DOHH2 (cell line): ENCODE measurements around the gene AWAT2.

Experiments
- H3F3A ChIP-seq: fragments of 200-600 bp; sonication (generic), shearing (Covaris generic); 2 replicates; pipeline ENCODE4 v1.6.0; 2016; ENCODE audit warnings: antibody characterized with exemption, mild to moderate bottlenecking; ENCODE audit not compliant: control insufficient read depth, insufficient read depth
- H3K27ac ChIP-seq: fragments of 200-600 bp; sonication (generic); 2 replicates; pipeline ENCODE4 v1.5.1; 2014; ENCODE audit warnings: low read depth, mild to moderate bottlenecking, low read length, moderate library complexity
- H3K27me3 ChIP-seq: fragments of 200-600 bp; sonication (generic); 2 replicates; pipeline ENCODE4 v1.6.1; 2014; ENCODE audit warnings: mild to moderate bottlenecking, low read length, mixed read lengths; ENCODE audit not compliant: control insufficient read depth
- H3K36me3 ChIP-seq: fragments of 200-600 bp; sonication (generic); 2 replicates; pipeline ENCODE4 v1.6.1; 2014; ENCODE audit warnings: mild to moderate bottlenecking, low read length, moderate library complexity, mixed read lengths; ENCODE audit not compliant: control insufficient read depth
- H3K4me1 ChIP-seq: fragments of 200-600 bp; sonication (generic); 2 replicates; pipeline ENCODE4 v1.6.1; 2014; ENCODE audit warnings: mild to moderate bottlenecking, low read length, mixed read lengths; ENCODE audit not compliant: control insufficient read depth
- H3K4me2 ChIP-seq: fragments of 200-600 bp; sonication (generic); 2 replicates; pipeline ENCODE4 v1.6.0; 2014; ENCODE audit warnings: mild to moderate bottlenecking, low read length, moderate library complexity
- H3K4me3 ChIP-seq: fragments of 200-600 bp; sonication (generic); 2 replicates; pipeline ENCODE4 v1.5.1; 2014; ENCODE audit warnings: mild to moderate bottlenecking, low read length, mixed read lengths
- H3K79me2 ChIP-seq: fragments of 200-600 bp; sonication (generic); 2 replicates; pipeline ENCODE4 v1.6.1; 2014; ENCODE audit warnings: mild to moderate bottlenecking, low read length, mixed read lengths; ENCODE audit not compliant: control insufficient read depth
- H3K9me2 ChIP-seq: fragments of 200-600 bp; sonication (generic); replicated peaks from 2 replicates; pipeline ENCODE4 v1.6.1; 2014; ENCODE audit warnings: mild to moderate bottlenecking, low read length, mixed read lengths; ENCODE audit not compliant: control insufficient read depth
- H3K9me3 ChIP-seq: fragments of 200-600 bp; sonication (generic); 2 replicates; pipeline ENCODE4 v1.6.1; 2014; ENCODE audit warnings: antibody characterized with exemption, low read length, mixed read lengths; ENCODE audit not compliant: control insufficient read depth, insufficient read depth
- H4K20me1 ChIP-seq: fragments of 200-600 bp; sonication (generic); 2 replicates; pipeline ENCODE4 v1.6.0; 2014; ENCODE audit warnings: low read depth, mild to moderate bottlenecking, antibody characterized with exemption, low read length, moderate library complexity; ENCODE audit not compliant: control insufficient read depth, insufficient read depth
- CTCF ChIP-seq: fragments of 200-600 bp; sonication (generic); IDR thresholded peaks from one replicate; pipeline ENCODE4 v1.5.1; 2014; ENCODE audit warnings: antibody characterized with exemption, mild to moderate bottlenecking, low read depth, low read length; ENCODE audit not compliant: poor library complexity, severe bottlenecking
- EZH2phosphoT487 ChIP-seq: fragments of 200-600 bp; sonication (generic); IDR thresholded peaks from 2 replicates; pipeline ENCODE4 v1.6.1; 2017; ENCODE audit warnings: borderline replicate concordance, mild to moderate bottlenecking, antibody characterized with exemption, low read length, moderate library complexity, mixed read lengths

The AWAT2 gene

GRCh38 chrX:70043685-70044084, 6.1 kb downstream of the AWAT2 start:
- TF ChIP-seq CTCF = no peak
- TF ChIP-seq EZH2phosphoT487 = no peak
- Histone ChIP-seq H3K4me1 (no peaks in the 10 kb centered on the region), H3K27ac (no peak overlapping the region), H3F3A (no peaks in the 10 kb centered on the region), H3K9me2 (no peaks in the 10 kb centered on the region), H3K4me3 (no peak overlapping the region), H3K27me3 (no peaks in the 10 kb centered on the region), H4K20me1 (no peaks in the 10 kb centered on the region), H3K79me2 (no peaks in the 10 kb centered on the region), H3K36me3 (no peaks in the 10 kb centered on the region), H3K9me3 (no peaks in the 10 kb centered on the region), H3K4me2 (no peak overlapping the region)

- Histone ChIP-seq H3K9me3 (no peaks in the 10 kb centered on the region), H3K36me3 (no peaks in the 10 kb centered on the region)
Measured at GRCh38 chrX:70042399-70043371, 7.1 kb downstream of the AWAT2 start.

GRCh38 chrX:70041993-70042392, 7.7 kb downstream of the AWAT2 start:
- no peaks in the 10 kb centered on the region for H3K79me2 ChIP-seq
- no peak overlapping the region for H3K4me2 ChIP-seq
- H3K27ac ChIP-seq = no peak overlapping the region
- no peaks in the 10 kb centered on the region for H4K20me1 ChIP-seq
- TF ChIP-seq EZH2phosphoT487 = no peak
- TF ChIP-seq CTCF = no peak
- no peaks in the 10 kb centered on the region for H3F3A ChIP-seq
- H3K27me3 ChIP-seq = no peaks in the 10 kb centered on the region
- H3K4me3 ChIP-seq = no peak overlapping the region
- H3K36me3 ChIP-seq = no peaks in the 10 kb centered on the region
- no peaks in the 10 kb centered on the region for H3K4me1 ChIP-seq
- H3K9me3 ChIP-seq = no peaks in the 10 kb centered on the region
- no peaks in the 10 kb centered on the region for H3K9me2 ChIP-seq

More at GRCh38 chrX:70042399-70043371, 7.1 kb downstream of the AWAT2 start:
- Histone ChIP-seq H3F3A (no peaks in the 10 kb centered on the region), H3K79me2 (no peaks in the 10 kb centered on the region), H3K27ac (no peak overlapping the region), H3K4me1 (no peaks in the 10 kb centered on the region), H3K27me3 (no peaks in the 10 kb centered on the region), H3K9me2 (no peaks in the 10 kb centered on the region), H4K20me1 (no peaks in the 10 kb centered on the region), H3K4me3 (no peak overlapping the region), H3K4me2 (no peak overlapping the region)
- no peak for TF ChIP-seq CTCF
